ENCODE data around the gene ALKBH2. TPM values are rescaled to one million over a fixed set of nuclear protein-coding genes. Genes with fewer than 3 reads are reported as not detected.
A peak's percentile ranks its signal among the peaks of the same experiment; 100 is the strongest.

The ALKBH2 gene
- 10 to 100 TPM; 30.2 to 36.1 (median 32.5) TPM for polyA plus RNA-seq (ENCODE audit: insufficient read length in 4 of 4)

- peak in 2 of 4 donors; percentile 78 to 89 for DNase-seq (ENCODE audit: low read depth in 4 of 4, low spot score in 2 of 4)
These were observed at the start of gene ALKBH2 for GRCh38 chr12:109093022-109093918. TSS of gene ALKBH2 (minus strand) at chr12:109093472. CDS start at chr12:109092786, 686 bp downstream.

- no peak for DNase-seq (ENCODE audit: low read depth in 4 of 4, low spot score in 2 of 4)
These were observed 47.3 kb upstream of the ALKBH2 start for GRCh38 chr12:109140560-109140959.

GRCh38 chr12:109139791-109140190, 46.5 kb upstream of the ALKBH2 start:
- no peak for DNase-seq (ENCODE audit: low read depth in 4 of 4, low spot score in 2 of 4)

GRCh38 chr12:109139360-109139759, 46.1 kb upstream of the ALKBH2 start:
- no peak for DNase-seq (ENCODE audit: low read depth in 4 of 4, low spot score in 2 of 4)

GRCh38 chr12:109137055-109137454, 43.8 kb upstream of the ALKBH2 start:
- DNase-seq (ENCODE audit: low read depth in 4 of 4, low spot score in 2 of 4): no peak

GRCh38 chr12:109134186-109134917, 41.1 kb upstream of the ALKBH2 start:
- no peak for DNase-seq (ENCODE audit: low read depth in 4 of 4, low spot score in 2 of 4)

- no peak for DNase-seq (ENCODE audit: low read depth in 4 of 4, low spot score in 2 of 4)
These were observed 38.1 kb upstream of the ALKBH2 start for GRCh38 chr12:109131154-109132050.

- DNase-seq (ENCODE audit: low read depth in 4 of 4, low spot score in 2 of 4): no peak
These were observed 37.3 kb upstream of the ALKBH2 start for GRCh38 chr12:109130297-109131153.

GRCh38 chr12:109127533-109128242, 34.4 kb upstream of the ALKBH2 start:
- no peak for DNase-seq (ENCODE audit: low read depth in 4 of 4, low spot score in 2 of 4)

GRCh38 chr12:109126784-109127183, 33.5 kb upstream of the ALKBH2 start:
- DNase-seq (ENCODE audit: low read depth in 4 of 4, low spot score in 2 of 4): no peak

- no peak for DNase-seq (ENCODE audit: low read depth in 4 of 4, low spot score in 2 of 4)
These were observed 32.5 kb upstream of the ALKBH2 start for GRCh38 chr12:109125791-109126190.

GRCh38 chr12:109124878-109125648, 31.8 kb upstream of the ALKBH2 start:
- no peak for DNase-seq (ENCODE audit: low read depth in 4 of 4, low spot score in 2 of 4)

GRCh38 chr12:109121346-109121880, 28.1 kb upstream of the ALKBH2 start:
- DNase-seq (ENCODE audit: low read depth in 4 of 4, low spot score in 2 of 4): no peak

GRCh38 chr12:109120557-109120956, 27.3 kb upstream of the ALKBH2 start:
- DNase-seq (ENCODE audit: low read depth in 4 of 4, low spot score in 2 of 4): no peak

- DNase-seq (ENCODE audit: low read depth in 4 of 4, low spot score in 2 of 4): no peak
These were observed 26.8 kb upstream of the ALKBH2 start for GRCh38 chr12:109120095-109120494.

GRCh38 chr12:109116611-109116949, 23.3 kb upstream of the ALKBH2 start:
- DNase-seq (ENCODE audit: low read depth in 4 of 4, low spot score in 2 of 4): no peak

GRCh38 chr12:109115758-109116610, 22.7 kb upstream of the ALKBH2 start, which contains the start of gene ACACB:
TSS of gene ACACB (plus strand) at chr12:109116587. CDS start at chr12:109139406, 22,819 bp downstream.
- DNase-seq (ENCODE audit: low read depth in 4 of 4, low spot score in 2 of 4): peak in 1 of 4 donors; percentile 63

Data from left renal cortex interstitium (tissue), 4 donors.